ENCODE measurements around the gene LAMB4.

DNA sequence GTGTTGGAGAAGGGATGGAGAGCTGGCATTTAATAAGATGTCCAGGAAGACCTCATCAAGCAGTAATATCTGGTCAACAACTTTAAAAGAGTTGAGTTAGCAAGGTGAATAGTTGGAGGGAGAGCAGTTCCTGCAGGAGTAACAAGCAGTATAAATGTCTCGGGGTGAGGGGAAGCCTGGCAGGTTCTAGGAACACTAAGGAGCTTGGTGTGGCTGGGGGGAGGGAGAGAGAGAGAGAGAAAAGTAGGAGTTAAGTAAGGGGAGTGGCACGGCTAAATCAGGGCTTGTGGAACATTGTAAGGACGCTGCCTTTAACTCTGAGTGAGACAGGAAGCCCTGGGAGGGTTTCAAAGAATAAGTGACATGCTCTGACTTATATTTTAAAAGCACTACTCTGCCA, 22.0 kb upstream of the LAMB4 start:
- TF ChIP-seq EZH2 (IDR thresholded peaks at IDR 0.05; ENCODE audit: borderline replicate concordance, insufficient read depth, low read depth, low read length, poor library complexity, severe bottlenecking) (no peak), CTCF (IDR thresholded peaks at IDR 0.05) (no peak)
